ENCODE measurements around the gene ZNF80.
"Not testable (repeated sequence)": the region's sequence is repeated elsewhere in the genome, so short reads cannot be mapped to it uniquely, and the experiment has no call there.

ZNF80 gene

GRCh38 chr3:114237478-114237877, at the start of gene ZNF80:
TSS of gene ZNF80 (minus strand) at chr3:114237578. CDS start at chr3:114237074, 504 bp downstream.
- not testable (repeated sequence) for DNase-seq (ENCODE audit: low spot score)

- no peak for DNase-seq (ENCODE audit: low spot score)
Measured at GRCh38 chr3:114286266-114286665, 48.9 kb upstream of the ZNF80 start.

- no peak for DNase-seq (ENCODE audit: low spot score)
Measured at GRCh38 chr3:114285648-114286230, 48.4 kb upstream of the ZNF80 start.

DNA sequence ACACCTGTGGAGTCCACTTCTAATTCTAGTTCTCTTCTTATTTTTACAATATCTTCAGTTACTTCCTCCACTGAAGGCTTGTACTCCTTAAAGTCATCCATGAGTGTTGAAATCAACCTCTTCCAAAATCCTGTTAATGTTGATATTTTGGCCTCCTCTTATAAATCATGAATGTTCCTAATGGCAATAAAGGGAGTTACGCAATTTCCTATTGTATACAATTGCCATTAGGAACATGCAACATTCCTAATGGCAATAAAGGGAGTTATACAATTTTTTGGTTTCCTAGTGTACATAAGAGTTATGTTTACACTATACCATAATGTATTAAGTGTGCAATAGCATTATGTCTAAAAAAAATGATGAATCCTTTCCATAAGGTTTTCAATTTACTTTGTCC, 47.3 kb upstream of the ZNF80 start:
- no peak for DNase-seq (ENCODE audit: low spot score)

- not testable (repeated sequence) for DNase-seq (ENCODE audit: low spot score)
Measured at GRCh38 chr3:114276856-114277255, 39.5 kb upstream of the ZNF80 start.

GRCh38 chr3:114274929-114275328, 37.6 kb upstream of the ZNF80 start:
- DNase-seq (ENCODE audit: low spot score): no peak

- no peak for DNase-seq (ENCODE audit: low spot score)
Measured at GRCh38 chr3:114272271-114272670, 34.9 kb upstream of the ZNF80 start.

DNA sequence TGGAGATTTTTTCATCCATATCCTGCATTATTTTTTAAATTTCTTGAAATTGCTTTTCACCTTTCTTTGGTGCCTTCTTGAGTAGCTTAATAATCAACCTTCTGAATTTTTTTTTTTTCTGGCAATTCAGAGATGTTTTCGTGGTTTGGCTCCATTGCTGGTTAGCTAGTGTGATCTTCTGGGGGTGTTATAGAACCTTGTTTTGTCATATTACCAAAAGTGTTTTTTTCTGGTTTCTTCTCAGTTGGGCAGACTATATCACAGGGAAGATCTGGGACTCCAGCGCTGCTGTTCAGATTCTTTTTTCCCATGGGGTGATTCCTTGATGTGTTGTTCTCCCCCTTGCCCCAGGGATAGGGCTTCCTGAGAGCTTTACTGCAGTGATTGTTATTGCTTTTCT, 32.6 kb upstream of the ZNF80 start:
- no peak for DNase-seq (ENCODE audit: low spot score)

DNA sequence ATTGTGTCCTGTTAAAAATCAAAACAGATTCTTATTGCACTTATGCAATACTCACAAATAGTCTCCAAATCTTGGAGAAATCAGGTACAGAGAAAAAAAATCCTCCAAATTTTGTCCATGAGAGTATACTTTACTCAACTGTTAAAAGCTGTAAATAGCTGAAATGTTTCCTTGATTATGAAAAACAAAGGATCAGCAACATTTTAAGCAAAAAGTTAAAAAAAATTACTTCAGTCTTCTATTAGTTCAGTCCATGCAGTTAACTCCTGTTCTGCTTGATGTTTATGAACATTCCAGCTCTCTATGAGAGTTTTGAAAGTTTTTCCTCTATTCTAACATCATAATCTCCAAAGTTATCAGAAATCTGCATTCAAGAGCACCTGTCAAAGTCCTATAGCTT, 22.8 kb upstream of the ZNF80 start:
- DNase-seq (ENCODE audit: low spot score): no peak

GRCh38 chr3:114259566-114259965, 22.2 kb upstream of the ZNF80 start:
- DNase-seq (ENCODE audit: low spot score): no peak

- DNase-seq (ENCODE audit: low spot score): no peak
Measured at GRCh38 chr3:114253505-114253904, 16.1 kb upstream of the ZNF80 start.

GRCh38 chr3:114252954-114253353, 15.6 kb upstream of the ZNF80 start:
- DNase-seq (ENCODE audit: low spot score): no peak

DNA sequence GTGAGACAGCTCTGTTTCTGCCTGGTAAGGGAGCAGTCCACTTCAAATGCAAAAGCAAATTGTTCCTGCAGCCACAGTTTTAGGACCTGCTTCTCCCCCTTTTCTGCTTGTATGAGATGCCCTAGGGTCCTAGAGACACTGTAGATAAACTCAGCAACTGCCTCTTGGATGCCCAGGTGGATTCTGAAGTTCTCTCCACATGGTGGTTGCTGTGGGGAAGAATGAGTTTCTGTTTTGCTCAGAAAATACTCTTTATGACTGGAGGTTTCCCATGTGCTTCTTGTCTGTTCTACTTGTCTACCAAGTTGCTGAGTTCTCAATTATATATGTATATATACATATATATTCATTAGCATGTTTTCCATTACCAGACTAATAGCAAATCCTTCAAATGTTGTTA, 5.6 kb upstream of the ZNF80 start:
- DNase-seq (ENCODE audit: low spot score): no peak

DNA sequence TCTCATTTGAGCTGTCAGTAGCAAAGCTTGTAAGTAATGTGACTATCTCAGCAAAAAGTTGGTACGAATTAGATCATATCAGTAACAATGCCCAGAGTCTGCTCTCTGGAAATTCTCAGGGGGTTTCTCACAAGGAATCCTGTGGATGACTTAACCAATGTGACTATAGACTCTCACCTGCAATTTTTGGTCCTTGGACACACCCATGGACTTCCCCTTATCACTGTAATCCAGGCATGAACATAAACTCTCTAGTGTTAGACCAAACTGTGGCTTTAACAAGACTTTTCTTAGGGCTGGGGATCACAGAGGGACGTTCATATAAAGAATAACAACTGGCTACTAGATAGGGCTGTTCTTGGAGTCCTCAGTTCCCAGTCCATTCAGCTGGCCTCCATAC, 3.9 kb upstream of the ZNF80 start:
- no peak for DNase-seq (ENCODE audit: low spot score)

- DNase-seq (ENCODE audit: low spot score): not testable (repeated sequence)
Measured at GRCh38 chr3:114238146-114238785, 888 bp upstream of the ZNF80 start.

GRCh38 chr3:114235431-114235830, 1.9 kb downstream of the ZNF80 start:
- DNase-seq (ENCODE audit: low spot score): no peak

- no peak for DNase-seq (ENCODE audit: low spot score)
Measured at GRCh38 chr3:114234745-114235144, 2.6 kb downstream of the ZNF80 start.

- DNase-seq (ENCODE audit: low spot score): no peak
Measured at GRCh38 chr3:114231616-114232015, 5.8 kb downstream of the ZNF80 start.

- no peak for DNase-seq (ENCODE audit: low spot score)
Measured at GRCh38 chr3:114227076-114227475, 10.3 kb downstream of the ZNF80 start.

GRCh38 chr3:114226313-114226712, 11.1 kb downstream of the ZNF80 start:
- DNase-seq (ENCODE audit: low spot score): no peak

GRCh38 chr3:114223143-114223542, 14.2 kb downstream of the ZNF80 start:
- no peak for DNase-seq (ENCODE audit: low spot score)

DNA sequence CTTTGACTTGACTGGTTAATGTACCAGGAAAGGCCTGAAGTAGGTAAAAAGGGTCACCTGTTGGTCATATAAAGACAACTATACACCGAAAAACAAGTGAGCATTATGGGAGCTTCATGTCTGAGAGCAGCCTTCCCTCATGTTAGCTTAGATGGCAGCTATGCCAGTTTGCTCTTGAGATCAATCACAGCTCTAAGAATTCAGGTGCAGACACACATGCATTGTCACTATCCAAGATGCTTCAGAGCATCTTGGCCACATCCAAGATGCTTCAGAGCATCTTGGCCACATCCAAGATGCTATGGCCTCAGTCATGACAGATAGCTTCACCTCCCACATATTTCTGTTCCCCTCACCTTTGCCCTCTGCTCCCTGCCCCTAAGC, 15.5 kb downstream of the ZNF80 start:
- no peak for DNase-seq (ENCODE audit: low spot score)

GRCh38 chr3:114221165-114221880, 16.1 kb downstream of the ZNF80 start:
- no peak for DNase-seq (ENCODE audit: low spot score)

- no peak for DNase-seq (ENCODE audit: low spot score)
Measured at GRCh38 chr3:114219741-114220140, 17.6 kb downstream of the ZNF80 start.
